Measurements from ENCODE around the gene SPATA6.

DNA sequence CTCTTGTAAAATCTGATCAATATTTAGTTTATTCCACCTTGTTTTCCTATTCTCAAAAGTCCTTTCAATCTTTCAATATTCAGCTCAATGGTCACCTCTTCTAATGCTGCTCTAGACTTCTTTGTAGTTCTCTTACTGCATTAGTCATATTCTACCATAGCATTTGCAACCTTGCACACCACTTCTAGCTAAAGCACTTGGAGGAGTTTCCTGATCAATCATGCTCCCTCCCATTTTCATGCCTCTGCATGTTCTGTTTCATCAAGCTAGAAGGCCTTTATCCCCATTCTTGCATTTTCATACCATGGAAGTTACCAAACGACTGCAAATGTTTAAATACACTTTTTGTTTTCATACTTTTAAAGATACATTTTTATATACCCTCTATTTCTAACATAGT, 177.3 kb downstream of the SPATA6 start:
- TF ChIP-seq POLR2A (IDR thresholded peaks at IDR 0.05; ENCODE audit: low read depth, low read length), result no peak
- TF ChIP-seq POLR2AphosphoS5 (IDR thresholded peaks at IDR 0.05; ENCODE audit: low read depth, low read length), result no peak
- no peak for TF ChIP-seq TAF1 (IDR thresholded peaks at IDR 0.05; ENCODE audit: borderline replicate concordance, low read depth, low read length)
